ENCODE results near the gene SLC36A1.
"Not testable (repeated sequence)": the region's sequence is repeated elsewhere in the genome, so short reads cannot be mapped to it uniquely, and the experiment has no call there.

Gene SLC36A1

GRCh38 chr5:151447174-151448037 lies at the start of gene SLC36A1:
TSS of gene SLC36A1 (plus strand) at chr5:151447603. CDS start at chr5:151458793, 11,190 bp downstream.
- DNase-seq: peak; percentile 87

GRCh38 chr5:151405334-151406160 lies 41.9 kb upstream of the SLC36A1 start:
- DNase-seq: no peak

GRCh38 chr5:151406322-151406947 lies 41.0 kb upstream of the SLC36A1 start:
- no peak for DNase-seq

DNA sequence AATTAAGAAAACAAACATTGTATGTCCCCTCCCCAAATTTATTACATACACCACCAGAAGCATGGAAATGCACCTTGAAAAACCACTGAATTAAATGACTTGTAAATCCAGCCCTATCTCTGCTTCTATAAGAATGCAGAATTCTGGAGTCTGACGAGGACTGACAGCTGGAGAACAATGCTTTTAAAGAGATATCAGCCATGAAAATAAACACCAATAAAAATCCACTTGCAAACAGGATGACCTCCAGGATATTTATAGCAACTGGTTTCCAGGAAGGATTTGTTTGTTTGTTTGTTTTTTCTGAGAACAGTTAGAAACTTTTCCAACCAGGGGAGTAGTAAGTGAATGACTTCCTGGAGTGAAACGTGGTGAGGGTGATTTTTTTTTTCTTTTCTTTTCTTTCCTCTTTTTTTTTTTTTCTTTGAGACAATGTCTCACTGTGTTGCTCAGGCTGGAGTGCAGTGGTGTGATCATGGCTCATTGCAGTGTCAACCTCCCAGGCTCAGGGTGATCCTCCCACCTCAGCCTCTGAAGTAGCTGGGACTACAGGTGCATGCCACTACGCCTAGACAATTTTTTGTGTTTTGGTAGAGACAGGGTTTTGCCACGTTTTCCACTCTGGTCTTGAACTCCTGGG lies 38.7 kb upstream of the SLC36A1 start:
- DNase-seq: no peak

GRCh38 chr5:151413800-151414199 lies 33.6 kb upstream of the SLC36A1 start:
- DNase-seq: no peak

DNA sequence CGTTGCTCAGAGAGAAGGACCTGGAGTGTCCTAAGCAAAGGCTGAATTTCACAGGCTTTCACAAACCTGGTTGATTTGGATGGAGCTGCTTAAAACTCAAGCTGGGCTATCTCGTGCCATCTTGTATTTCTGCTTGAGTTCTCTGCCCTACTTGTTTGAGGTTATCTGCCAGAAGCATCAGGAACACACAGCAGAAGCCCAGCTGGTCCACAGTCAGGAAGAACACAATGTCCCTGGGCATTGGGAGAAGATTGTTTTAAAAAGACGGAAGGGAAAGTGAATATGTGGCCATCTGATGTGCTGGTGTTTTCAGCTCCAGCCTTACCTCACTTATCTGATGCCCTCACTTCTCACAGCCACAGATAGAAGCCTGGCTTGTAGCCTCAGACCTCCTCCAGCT lies 32.9 kb upstream of the SLC36A1 start:
- DNase-seq: no peak

- DNase-seq: no peak
These were observed 29.7 kb upstream of the SLC36A1 start for GRCh38 chr5:151417712-151418111.

DNA sequence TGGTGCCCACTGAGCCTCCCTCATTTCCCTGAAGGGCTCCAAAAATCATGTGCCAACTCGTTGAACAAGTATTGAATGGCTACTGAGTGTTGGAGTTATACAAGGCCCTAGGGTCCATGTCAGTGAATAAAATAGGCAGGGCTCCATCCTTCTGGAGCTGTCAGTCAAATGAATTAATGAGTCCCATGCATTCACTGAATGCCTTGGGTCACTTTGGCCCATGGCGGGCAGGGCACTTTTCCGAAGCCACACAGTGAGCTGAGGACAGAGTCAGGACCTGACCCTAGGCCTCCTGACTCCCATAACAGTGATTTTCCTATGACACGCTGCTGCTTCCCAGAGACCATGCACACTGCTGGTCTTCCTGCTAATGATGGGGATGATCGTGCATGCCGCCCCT lies 27.3 kb upstream of the SLC36A1 start:
- no peak for DNase-seq

- DNase-seq: no peak
These were observed 22.4 kb upstream of the SLC36A1 start for GRCh38 chr5:151424892-151425523.

DNA sequence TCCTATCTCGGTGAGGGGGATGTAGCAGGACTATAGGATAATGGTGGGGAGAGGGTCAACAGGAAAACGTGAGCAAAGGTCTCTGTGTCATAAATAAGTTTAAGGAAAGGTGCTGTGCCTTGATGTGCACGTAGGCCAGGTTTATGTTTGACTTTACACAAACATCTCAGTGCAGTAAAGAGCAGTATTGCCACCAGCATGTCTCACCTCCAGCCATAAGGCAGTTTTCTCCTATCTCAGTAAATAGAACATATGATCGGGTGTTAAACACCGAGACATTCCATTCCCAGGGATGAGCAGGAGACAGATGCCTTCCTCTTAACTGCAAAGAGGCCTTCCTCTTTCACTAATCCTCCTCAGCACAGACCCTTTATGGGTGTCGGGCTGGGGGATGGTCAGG lies 21.1 kb upstream of the SLC36A1 start:
- not testable (repeated sequence) for DNase-seq

DNA sequence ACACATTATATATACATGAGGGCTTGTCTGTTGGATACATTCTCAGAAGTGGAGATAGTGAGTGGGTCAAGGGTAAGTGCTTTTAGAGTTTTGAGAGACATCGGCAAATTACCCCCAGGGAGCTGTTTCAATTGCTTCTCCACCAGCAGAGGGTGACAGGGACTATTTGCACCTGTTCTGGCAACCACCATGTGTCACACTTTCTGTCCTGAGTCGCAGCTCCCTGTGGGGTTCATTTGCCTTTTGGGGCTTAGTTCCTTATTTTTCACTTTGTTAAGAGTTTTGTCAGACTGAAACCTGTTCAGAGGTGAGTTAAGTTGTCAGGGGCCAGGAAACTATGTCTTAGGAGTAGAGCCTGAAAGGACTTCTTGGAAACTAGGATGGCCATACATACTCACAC lies 20.1 kb upstream of the SLC36A1 start:
- DNase-seq: no peak

DNA sequence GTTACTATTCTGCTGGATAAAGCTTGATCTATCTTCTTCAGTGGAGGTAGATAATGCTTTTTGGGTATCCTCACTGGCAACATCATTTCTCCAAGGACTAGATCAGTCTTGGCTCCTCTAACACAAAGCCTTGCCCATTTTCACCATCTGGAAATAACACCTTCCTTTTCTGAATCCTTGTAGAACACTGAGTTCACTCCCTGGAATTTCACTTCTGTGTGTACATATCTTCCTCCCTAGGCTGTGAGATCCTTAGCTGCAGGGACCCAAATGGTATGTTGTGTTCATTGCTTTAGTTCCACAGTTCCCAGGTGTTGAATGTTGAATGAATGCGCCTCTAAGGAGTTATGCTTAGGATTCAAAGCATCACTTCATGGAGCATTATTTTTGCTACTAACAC lies 16.7 kb upstream of the SLC36A1 start:
- DNase-seq: no peak

DNA sequence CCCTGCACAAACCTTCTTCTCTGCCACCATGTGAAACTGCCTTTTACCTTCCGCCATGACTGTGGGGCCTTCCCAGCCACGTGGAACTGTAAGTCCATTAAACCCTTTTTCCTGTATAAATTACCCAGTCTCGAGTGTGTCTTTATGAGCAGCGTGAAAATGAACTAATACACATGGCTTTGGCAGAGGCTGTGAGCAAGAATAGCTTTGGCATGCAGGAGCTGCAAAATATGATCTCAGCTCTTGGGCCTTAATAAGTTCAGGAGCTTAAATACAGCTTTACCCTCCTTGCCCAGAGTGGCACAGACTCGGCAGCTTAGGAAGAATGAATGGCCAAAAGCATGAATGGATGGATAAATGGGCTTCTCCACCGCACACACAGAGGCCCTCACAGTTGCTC lies 15.7 kb upstream of the SLC36A1 start:
- DNase-seq: no peak

DNA sequence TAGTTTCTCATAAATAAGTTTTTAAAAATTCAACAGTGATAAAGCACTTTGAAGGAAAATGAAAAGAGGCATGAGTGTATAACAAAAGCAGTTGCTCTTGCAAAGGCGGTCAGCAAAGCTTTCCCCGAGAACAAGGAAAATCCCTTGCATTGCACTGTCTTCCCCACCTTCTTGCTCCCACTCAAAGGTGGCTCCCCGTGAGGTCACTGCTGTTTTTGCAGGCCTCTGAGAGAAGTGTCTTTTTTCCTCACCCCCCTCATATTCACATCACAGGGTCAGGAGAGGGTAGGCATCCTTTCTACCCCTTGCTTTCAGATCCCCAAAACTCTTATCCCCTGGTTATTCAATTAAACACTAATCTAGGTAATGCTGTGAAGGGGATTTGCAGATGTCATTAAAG lies 15.2 kb upstream of the SLC36A1 start:
- DNase-seq: no peak

DNA sequence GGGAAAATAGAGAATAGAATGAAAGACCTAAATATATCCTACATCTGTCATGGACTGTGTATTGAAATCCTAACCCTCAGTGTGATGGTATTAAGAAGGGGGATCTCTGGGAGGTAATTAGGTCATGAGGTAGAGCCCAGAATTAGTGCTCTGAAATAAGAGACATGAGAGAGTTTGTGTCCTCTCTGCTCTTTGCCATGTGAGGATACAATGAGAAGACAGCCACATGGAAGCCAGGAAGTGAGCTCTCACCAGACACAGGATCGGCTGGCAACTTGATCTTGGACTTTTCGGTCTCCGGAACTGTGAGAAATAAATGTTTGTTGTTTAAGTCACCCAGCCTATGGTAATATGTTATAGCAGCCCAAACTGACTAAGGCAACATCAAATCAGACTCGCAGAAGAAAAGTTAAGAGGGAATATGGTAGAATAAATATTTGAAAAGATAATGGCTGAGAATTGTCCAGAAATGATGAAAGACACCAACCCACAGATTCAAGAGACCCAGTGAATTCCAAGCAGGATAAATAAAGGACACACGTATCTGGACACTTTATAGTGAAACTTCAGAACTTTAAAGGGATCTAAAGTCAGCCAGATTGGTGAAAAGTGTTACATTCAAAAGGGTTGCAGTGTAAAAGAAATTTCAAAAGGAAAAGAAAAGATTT lies 12.7 kb upstream of the SLC36A1 start:
- no peak for DNase-seq

DNA sequence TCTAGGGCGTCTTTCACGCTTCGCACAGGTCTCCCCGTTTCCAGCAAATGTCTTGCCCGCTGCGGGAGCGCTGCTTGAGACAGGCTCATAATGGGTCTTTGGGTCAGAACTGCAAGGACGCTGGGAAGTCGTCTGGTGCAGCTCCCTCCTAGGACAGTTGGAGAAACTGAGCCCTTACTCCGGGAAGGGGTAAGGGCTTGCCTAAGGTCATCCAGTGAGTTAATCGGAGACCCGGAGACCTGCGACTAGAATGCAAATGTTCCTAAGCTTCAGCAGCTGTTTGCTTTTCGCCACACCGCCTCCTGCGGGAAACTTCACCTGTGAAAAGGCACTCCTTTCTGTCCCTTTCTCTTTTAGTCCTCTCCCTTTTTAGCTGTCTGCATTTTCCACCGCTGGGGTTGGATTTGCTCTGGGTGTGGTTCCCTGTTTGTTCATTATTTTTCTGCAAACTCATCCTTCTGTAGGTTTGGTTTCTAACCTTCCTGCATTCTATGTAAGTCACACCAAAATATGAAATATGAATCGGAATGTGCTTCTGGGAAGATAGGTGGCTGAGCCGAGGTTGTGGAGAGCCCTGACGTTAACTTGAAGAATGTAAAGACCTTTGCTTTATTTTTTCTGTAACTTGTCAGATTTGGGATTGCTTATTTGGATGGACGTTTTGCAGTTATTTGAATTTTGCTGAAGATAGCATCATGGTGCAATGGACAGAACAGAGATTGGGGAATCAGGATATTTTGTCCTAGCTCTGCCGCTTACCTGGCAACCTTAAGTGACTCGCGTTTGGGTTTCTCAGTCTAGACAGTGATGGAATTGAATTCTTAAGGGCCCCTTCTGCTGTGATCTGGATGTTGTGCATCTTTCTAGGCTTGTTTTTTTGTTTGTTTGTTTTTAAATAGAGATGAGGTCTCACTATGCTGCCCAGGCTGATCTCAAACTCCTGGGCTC lies 909 bp downstream of the SLC36A1 start:
- DNase-seq: no peak

DNA sequence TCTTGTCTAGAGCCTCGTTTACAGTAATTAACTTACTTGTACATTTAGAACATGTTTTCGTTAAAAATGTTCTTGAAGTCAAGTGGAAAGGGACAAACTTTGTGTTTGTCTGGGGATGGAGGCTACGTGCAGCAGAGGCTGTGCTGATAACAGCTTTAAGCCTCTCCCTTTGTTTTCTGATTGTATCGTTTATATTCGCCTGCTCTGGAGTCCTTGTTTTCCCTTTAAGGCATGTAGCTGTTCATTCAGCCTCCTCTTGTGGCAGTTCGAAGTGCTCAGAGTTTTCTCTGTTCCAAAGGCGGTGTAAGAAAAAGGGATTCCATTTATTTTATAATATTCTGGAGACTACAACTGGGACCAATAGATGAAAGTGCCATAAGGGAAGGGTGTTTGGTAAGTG lies 1.9 kb downstream of the SLC36A1 start:
- no peak for DNase-seq

GRCh38 chr5:151449839-151450238 lies 2.4 kb downstream of the SLC36A1 start:
- DNase-seq: no peak

DNA sequence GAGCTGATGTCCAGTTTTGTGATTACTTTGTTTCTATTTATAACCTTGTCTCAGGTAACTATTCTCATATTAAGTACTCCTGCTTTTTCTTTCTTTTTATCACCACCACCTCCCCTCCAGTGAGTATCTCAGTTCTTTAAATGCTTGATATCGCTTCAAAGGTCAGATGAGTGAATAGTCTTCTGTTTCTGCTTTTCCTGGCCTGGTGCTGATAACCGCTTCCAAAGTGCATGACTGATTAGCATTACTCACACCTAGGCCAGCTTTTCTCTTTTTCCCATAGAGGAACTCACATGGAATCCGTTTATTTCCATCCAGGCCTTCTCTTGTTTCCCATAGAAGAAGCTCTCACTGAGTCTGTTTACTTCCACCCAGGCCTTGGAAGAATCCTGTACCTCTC lies 3.2 kb downstream of the SLC36A1 start:
- no peak for DNase-seq

DNA sequence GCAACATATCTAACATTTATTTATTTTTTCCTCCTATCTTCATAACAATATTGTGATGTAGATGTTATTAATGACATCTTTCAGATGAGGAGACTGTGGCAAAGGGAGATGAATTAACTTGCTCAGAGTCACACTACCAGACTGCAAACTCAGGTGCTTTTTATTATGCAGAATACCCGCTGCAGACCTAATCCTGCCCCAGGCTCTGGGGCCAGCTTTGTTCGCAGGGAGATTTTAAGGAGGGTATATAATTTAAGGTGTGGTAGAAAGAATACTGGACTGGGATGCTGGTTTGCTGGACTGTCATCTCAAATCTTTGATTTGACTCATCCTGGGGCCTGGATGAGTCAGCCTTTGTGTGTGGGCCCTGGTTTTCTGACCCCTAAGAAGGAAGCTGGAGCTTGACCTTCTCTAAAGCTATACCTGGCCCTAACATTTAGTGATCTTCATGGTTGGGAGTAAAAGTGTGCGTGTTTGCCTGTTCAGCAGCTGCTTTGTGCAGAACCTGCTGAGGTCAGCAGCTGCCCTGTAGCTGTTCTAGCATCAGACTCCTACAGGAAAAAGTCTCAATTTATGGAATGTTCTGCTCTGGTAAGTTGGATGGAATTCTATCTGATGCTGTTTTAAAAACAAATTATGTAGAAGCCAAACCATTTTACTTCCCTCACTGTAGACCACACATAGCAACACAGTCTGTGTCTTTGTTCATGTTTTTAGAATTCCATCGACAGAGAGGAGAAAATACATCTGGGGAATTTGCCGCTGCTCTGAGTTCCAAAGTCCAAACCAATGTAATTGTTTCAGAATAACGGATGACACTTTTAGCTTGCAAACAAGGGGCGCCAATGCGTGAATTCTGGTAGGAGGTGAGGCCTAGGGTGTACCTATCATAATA lies 4.5 kb downstream of the SLC36A1 start:
- DNase-seq: no peak

Data from NCI-H2227 treated with DMSO at 0.1 percent for 48 hours (cell line).